Astrocyte of the cerebellum (primary cell): ENCODE data around the gene CRTAP.

Experiments used
- DNase-seq: peaks from one replicate; pipeline ENCODE4 v3.0.0-alpha.2; 2011; ENCODE audit warnings: low read depth
- H3K4me3 ChIP-seq: 2 replicates; pipeline ENCODE4 v1.5.1; 2011; ENCODE audit warnings: mild to moderate bottlenecking, low read depth, low read length, moderate library complexity
- CTCF ChIP-seq: IDR thresholded peaks from 2 replicates; pipeline ENCODE4 v1.5.1; 2012; ENCODE audit warnings: low read length, low read depth, moderate library complexity, mild to moderate bottlenecking; ENCODE audit errors: missing control alignments
- in situ Hi-C: cut with HindIII; loops from 2 replicates; pipeline ENCODE4 v1.10.0; 2017; ENCODE audit warnings: low sequenced_read_pairs

The CRTAP gene

GRCh38 chr3:33124638-33125037, 10.8 kb downstream of the CRTAP start:
- in situ Hi-C loops: no loop called here
- no peak for DNase-seq
- no peak for TF ChIP-seq CTCF
- H3K4me3 ChIP-seq: no peak overlapping the region

- in situ Hi-C loops: no loop called here
Observed at GRCh38 chr3:33125840-33126239, 12.0 kb downstream of the CRTAP start.

GRCh38 chr3:33128706-33129105, 14.9 kb downstream of the CRTAP start:
- H3K4me3 ChIP-seq: no peak overlapping the region
- in situ Hi-C loops: no loop called here
- DNase-seq: no peak
- TF ChIP-seq CTCF: no peak

More at GRCh38 chr3:33125840-33126239, 12.0 kb downstream of the CRTAP start:
- no peak overlapping the region for H3K4me3 ChIP-seq
- no peak for DNase-seq
- no peak for TF ChIP-seq CTCF

- in situ Hi-C loops: no loop called here
- TF ChIP-seq CTCF: no peak
- H3K4me3 ChIP-seq: no peak overlapping the region
- DNase-seq: no peak
Observed at GRCh38 chr3:33130144-33130543, 16.3 kb downstream of the CRTAP start.

DNA sequence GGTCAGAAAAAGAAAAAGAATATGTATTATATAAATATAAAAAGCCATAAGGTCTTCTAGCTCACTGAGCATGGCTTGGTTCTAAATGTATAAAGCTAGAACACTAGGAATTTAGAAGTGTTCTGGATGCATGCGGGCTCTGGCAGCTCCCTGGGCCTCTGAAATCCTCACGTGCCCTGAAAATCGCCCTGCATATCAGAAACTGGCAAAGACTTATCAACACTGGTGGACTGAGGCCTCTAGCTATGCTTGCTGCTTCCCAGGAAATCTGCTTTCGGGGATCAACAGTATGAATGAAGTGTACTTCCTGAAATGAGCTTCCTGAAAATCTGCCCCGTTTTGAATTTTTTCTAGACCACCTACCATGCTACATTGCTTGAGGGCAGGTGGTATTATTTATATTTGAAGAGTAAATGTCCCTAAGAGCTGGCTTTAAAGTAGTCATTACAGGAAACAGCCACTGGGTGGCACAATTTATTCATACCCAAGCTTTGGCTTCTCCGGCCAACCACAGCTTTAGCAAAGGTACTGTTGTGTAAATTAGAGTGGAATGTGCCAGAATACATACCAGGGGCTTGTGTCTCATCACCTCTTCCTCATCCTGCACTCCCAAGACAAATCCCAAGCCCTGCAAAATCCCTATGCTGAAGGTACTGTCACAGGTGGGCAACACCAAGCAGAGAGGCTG, 17.7 kb downstream of the CRTAP start:
- no peak overlapping the region for H3K4me3 ChIP-seq
- peak; percentile 81 for DNase-seq
- in situ Hi-C loops: no loop called here
- peak; percentile 69 for TF ChIP-seq CTCF

DNA sequence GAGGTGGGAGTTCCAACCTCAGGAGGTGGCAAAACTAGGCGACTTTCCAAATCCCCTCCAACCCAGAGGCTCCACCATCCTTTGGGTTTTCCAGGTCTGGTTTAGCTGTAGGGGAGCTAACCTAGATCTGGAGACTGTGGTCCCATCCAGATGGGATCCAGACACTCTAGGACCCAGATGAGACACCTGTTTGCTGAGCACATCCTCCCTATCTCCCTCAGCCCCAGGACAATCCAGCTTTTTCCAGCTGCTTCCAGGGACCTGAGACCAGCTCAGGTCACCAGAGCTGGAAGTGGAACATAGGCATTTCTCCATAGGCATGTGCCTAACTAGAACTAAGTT, 18.2 kb downstream of the CRTAP start:
- TF ChIP-seq CTCF: no peak
- in situ Hi-C loops: no loop called here
- H3K4me3 ChIP-seq: no peak overlapping the region
- DNase-seq: no peak

- DNase-seq: no peak
- TF ChIP-seq CTCF: no peak
- H3K4me3 ChIP-seq: no peak overlapping the region
- in situ Hi-C loops: no loop called here
Observed at GRCh38 chr3:33134026-33134625, 20.3 kb downstream of the CRTAP start.
